ENCODE results near the gene RALGDS. TPM values are rescaled to one million over a fixed set of nuclear protein-coding genes. Genes with fewer than 3 reads are reported as not detected.
"Not testable (repeated sequence)": the region's sequence is repeated elsewhere in the genome, so short reads cannot be mapped to it uniquely, and the experiment has no call there.

Gene RALGDS
- total RNA-seq, 1 experiment from 2014 or later, result 25.8 TPM

DNA sequence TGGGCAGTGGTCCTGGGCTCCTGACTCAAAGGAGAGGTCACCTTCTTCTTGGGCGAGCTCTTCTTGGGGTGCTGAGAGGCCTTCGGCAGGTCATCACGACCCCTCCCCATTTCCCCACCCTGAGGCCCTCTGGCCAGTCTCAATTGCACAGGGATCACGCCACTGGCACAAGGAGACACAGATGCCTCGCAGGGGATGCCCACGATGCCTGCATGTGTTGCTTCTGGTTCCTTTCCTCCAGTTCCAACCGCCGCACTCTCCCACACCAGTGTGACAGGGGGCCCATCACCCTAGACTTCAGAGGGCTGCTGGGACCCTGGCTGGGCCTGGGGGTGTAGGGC, 57.9 kb downstream of the RALGDS start:
- CTCF ChIA-PET, result no interaction called here
- DNase-seq (ENCODE audit: low read depth, low spot score) (no peak), ATAC-seq (no peak)
- intact Hi-C loops (cut with micrococcal nuclease; ENCODE audit: unreplicated experiment) (no loop called here), in situ Hi-C loops (cut with HindIII; ENCODE audit: low pct_unique_long_range_greater_than_20kb, low sequenced_read_pairs) (no loop called here)
- H3K36me3 ChIP-seq (ENCODE audit: control insufficient read depth, insufficient read depth, low read length), result no peaks in the 10 kb centered on the region
- H3K4me1 ChIP-seq (ENCODE audit: control insufficient read depth, insufficient read depth, low read length), result no peaks in the 10 kb centered on the region
- TF ChIP-seq SIN3A (IDR thresholded peaks at IDR 0.05; ENCODE audit: borderline replicate concordance, insufficient read depth, low read depth, low read length) (no peak), TCF7L2 (IDR thresholded peaks at IDR 0.05; ENCODE audit: low read depth, low read length) (no peak), POLR2AphosphoS5 (IDR thresholded peaks at IDR 0.05; ENCODE audit: low read depth, low read length) (no peak)
- TF ChIP-seq, protein P1, sequence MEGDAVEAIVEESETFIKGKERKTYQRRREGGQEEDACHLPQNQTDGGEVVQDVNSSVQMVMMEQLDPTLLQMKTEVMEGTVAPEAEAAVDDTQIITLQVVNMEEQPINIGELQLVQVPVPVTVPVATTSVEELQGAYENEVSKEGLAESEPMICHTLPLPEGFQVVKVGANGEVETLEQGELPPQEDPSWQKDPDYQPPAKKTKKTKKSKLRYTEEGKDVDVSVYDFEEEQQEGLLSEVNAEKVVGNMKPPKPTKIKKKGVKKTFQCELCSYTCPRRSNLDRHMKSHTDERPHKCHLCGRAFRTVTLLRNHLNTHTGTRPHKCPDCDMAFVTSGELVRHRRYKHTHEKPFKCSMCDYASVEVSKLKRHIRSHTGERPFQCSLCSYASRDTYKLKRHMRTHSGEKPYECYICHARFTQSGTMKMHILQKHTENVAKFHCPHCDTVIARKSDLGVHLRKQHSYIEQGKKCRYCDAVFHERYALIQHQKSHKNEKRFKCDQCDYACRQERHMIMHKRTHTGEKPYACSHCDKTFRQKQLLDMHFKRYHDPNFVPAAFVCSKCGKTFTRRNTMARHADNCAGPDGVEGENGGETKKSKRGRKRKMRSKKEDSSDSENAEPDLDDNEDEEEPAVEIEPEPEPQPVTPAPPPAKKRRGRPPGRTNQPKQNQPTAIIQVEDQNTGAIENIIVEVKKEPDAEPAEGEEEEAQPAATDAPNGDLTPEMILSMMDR (IDR thresholded peaks at IDR 0.05), result no peak
- TF ChIP-seq, protein P2, sequence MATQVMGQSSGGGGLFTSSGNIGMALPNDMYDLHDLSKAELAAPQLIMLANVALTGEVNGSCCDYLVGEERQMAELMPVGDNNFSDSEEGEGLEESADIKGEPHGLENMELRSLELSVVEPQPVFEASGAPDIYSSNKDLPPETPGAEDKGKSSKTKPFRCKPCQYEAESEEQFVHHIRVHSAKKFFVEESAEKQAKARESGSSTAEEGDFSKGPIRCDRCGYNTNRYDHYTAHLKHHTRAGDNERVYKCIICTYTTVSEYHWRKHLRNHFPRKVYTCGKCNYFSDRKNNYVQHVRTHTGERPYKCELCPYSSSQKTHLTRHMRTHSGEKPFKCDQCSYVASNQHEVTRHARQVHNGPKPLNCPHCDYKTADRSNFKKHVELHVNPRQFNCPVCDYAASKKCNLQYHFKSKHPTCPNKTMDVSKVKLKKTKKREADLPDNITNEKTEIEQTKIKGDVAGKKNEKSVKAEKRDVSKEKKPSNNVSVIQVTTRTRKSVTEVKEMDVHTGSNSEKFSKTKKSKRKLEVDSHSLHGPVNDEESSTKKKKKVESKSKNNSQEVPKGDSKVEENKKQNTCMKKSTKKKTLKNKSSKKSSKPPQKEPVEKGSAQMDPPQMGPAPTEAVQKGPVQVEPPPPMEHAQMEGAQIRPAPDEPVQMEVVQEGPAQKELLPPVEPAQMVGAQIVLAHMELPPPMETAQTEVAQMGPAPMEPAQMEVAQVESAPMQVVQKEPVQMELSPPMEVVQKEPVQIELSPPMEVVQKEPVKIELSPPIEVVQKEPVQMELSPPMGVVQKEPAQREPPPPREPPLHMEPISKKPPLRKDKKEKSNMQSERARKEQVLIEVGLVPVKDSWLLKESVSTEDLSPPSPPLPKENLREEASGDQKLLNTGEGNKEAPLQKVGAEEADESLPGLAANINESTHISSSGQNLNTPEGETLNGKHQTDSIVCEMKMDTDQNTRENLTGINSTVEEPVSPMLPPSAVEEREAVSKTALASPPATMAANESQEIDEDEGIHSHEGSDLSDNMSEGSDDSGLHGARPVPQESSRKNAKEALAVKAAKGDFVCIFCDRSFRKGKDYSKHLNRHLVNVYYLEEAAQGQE (IDR thresholded peaks at IDR 0.05; ENCODE audit: insufficient read depth in 1 of 2, low read depth in 2 of 2, low read length in 1 of 2), result no peak
- no peaks in the 10 kb centered on the region for H3K9me3 ChIP-seq (ENCODE audit: control insufficient read depth, insufficient read depth, low read depth, low read length)
- H3K27ac ChIP-seq (ENCODE audit: low read length), result no peak overlapping the region
- POLR2A ChIA-PET, result no interaction called here
- no peaks in the 10 kb centered on the region for H3K27me3 ChIP-seq (ENCODE audit: control insufficient read depth, insufficient read depth, low read length)
- BruUV-seq (replicated peaks), result no TSS peak
- H3K4me3 ChIP-seq (ENCODE audit: low read depth in 2 of 2, low read length in 2 of 2), result no peak overlapping the region

DNA sequence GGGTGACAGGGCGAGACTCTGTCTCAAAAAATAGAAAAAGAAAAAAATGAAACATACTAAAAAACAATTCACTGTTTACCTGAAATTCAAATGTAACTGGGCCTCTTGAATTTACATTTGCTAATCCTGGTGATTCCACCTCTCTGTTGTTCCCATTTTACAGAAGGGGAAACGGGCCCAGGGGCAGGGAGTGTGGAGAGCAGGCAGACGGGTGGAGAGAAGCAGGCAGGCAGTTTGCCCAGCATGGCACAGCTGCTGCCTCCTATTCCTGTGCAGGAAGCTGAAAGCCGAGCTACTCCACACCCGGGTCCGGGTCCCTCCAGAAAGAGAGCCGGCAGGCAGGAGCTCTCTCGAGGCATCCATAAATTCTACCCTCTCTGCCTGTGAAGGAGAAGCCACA, 58.5 kb downstream of the RALGDS start:
- H3K9me3 ChIP-seq (ENCODE audit: control insufficient read depth, insufficient read depth, low read depth, low read length); in situ Hi-C loops (cut with HindIII; ENCODE audit: low pct_unique_long_range_greater_than_20kb, low sequenced_read_pairs); POLR2A ChIA-PET; BruUV-seq (replicated peaks); H3K4me1 ChIP-seq (ENCODE audit: control insufficient read depth, insufficient read depth, low read length); ATAC-seq; intact Hi-C loops (cut with micrococcal nuclease; ENCODE audit: unreplicated experiment); H3K27ac ChIP-seq (ENCODE audit: low read length); CTCF ChIA-PET; DNase-seq (ENCODE audit: low read depth, low spot score); H3K27me3 ChIP-seq (ENCODE audit: control insufficient read depth, insufficient read depth, low read length); H3K4me3 ChIP-seq (ENCODE audit: low read depth in 2 of 2, low read length in 2 of 2); H3K36me3 ChIP-seq (ENCODE audit: control insufficient read depth, insufficient read depth, low read length): not testable (repeated sequence)

DNA sequence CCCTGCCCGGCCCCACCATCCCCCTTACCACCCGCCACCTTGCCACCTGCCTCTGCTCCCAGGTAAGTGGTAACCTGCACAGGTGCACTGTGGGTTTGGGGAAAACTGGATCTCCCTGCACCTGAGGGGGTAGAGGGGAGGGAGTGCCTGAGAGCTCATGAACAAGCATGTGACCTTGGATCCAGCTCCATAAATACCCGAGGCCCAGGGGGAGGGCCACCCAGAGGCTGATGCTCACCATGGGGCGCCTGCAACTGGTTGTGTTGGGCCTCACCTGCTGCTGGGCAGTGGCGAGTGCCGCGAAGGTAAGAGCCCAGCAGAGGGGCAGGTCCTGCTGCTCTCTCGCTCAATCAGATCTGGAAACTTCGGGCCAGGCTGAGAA, 59.3 kb downstream of the RALGDS start, which contains the start of gene CEL:
Gene CEL (plus strand): TSS at position 218 of the 382 bp plus-strand sequence. CDS start 22 bp downstream, at position 240.
- in situ Hi-C loops (cut with HindIII; ENCODE audit: low pct_unique_long_range_greater_than_20kb, low sequenced_read_pairs); H3K9me3 ChIP-seq (ENCODE audit: control insufficient read depth, insufficient read depth, low read depth, low read length); H3K4me3 ChIP-seq (ENCODE audit: low read depth in 2 of 2, low read length in 2 of 2); DNase-seq (ENCODE audit: low read depth, low spot score); BruUV-seq (replicated peaks); H3K27me3 ChIP-seq (ENCODE audit: control insufficient read depth, insufficient read depth, low read length); H3K27ac ChIP-seq (ENCODE audit: low read length); intact Hi-C loops (cut with micrococcal nuclease; ENCODE audit: unreplicated experiment); CTCF ChIA-PET; ATAC-seq; H3K4me1 ChIP-seq (ENCODE audit: control insufficient read depth, insufficient read depth, low read length); H3K36me3 ChIP-seq (ENCODE audit: control insufficient read depth, insufficient read depth, low read length); POLR2A ChIA-PET: not testable (repeated sequence)

DNA sequence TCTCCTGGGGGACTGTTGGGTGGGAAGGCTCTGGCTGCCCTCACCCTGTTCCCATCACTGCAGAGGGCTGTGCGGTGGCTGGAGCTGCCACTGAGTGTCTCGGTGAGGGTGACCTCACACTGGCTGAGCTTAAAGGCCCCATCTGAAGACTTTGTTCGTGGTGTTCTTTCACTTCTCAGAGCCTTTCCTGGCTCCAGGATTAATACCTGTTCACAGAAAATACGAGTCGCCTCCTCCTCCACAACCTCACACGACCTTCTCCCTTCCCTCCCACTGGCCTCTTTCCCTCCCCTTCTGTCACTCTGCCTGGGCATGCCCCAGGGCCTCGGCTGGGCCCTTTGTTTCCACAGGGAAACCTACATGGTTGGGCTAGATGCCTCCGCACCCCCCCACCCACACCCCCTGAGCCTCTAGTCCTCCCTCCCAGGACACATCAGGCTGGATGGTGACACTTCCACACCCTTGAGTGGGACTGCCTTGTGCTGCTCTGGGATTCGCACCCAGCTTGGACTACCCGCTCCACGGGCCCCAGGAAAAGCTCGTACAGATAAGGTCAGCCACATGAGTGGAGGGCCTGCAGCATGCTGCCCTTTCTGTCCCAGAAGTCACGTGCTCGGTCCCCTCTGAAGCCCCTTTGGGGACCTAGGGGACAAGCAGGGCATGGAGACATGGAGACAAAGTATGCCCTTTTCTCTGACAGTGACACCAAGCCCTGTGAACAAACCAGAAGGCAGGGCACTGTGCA, 59.8 kb downstream of the RALGDS start:
- BruUV-seq (replicated peaks); ATAC-seq; H3K36me3 ChIP-seq (ENCODE audit: control insufficient read depth, insufficient read depth, low read length); H3K4me1 ChIP-seq (ENCODE audit: control insufficient read depth, insufficient read depth, low read length); intact Hi-C loops (cut with micrococcal nuclease; ENCODE audit: unreplicated experiment); H3K27ac ChIP-seq (ENCODE audit: low read length); H3K9me3 ChIP-seq (ENCODE audit: control insufficient read depth, insufficient read depth, low read depth, low read length); POLR2A ChIA-PET; H3K4me3 ChIP-seq (ENCODE audit: low read depth in 2 of 2, low read length in 2 of 2); DNase-seq (ENCODE audit: low read depth, low spot score); H3K27me3 ChIP-seq (ENCODE audit: control insufficient read depth, insufficient read depth, low read length); CTCF ChIA-PET; in situ Hi-C loops (cut with HindIII; ENCODE audit: low pct_unique_long_range_greater_than_20kb, low sequenced_read_pairs): not testable (repeated sequence)
